Heart right ventricle (tissue), 16 donors: ENCODE results near the gene KDELR3. TPM values are rescaled to one million over a fixed set of nuclear protein-coding genes. Genes with fewer than 3 reads are reported as not detected.

Experiments
- ATAC-seq, 8 donors: fragments of 200-7000 bp; cut with Tn5 transposase; one replicate each; pipeline ENCODE4 v1.9.1; 2020; ENCODE audit warnings: mild to moderate bottlenecking in 8 of 8, moderate library complexity in 8 of 8, moderate number of reproducible peaks in 1 of 8
- DNase-seq, 2 donors: peaks; one replicate each; pipeline ENCODE4 v3.0.0-alpha.2; 2020
- H3K27ac ChIP-seq, 10 donors: fragments of 200-600 bp; sonication (generic) in 2 of 10; one replicate each; pipeline versions ENCODE4 v1.5.0 to v1.8.0; 2020 to 2022; ENCODE audit warnings: mild to moderate bottlenecking in 3 of 10
- H3K27me3 ChIP-seq, 7 donors: fragments of 200-600 bp; one replicate each; pipeline ENCODE4 v1.8.0; 2021 to 2022; ENCODE audit warnings: mild to moderate bottlenecking in 2 of 7
- H3K36me3 ChIP-seq, 9 donors: fragments of 200-600 bp; sonication (generic) in 1 of 9; one replicate each; pipeline versions ENCODE4 v1.5.0 to v1.8.0; 2020 to 2022; ENCODE audit warnings: mild to moderate bottlenecking in 2 of 9
- H3K4me1 ChIP-seq, 9 donors: fragments of 200-600 bp; sonication (generic) in 1 of 9; one replicate each; pipeline versions ENCODE4 v1.5.0 to v1.8.0; 2020 to 2022; ENCODE audit warnings: mild to moderate bottlenecking in 4 of 9
- H3K4me3 ChIP-seq, 10 donors: fragments of 200-600 bp; sonication (generic) in 2 of 10; one replicate each; pipeline versions ENCODE4 v1.5.0 to v1.8.0; 2020 to 2022; ENCODE audit warnings: mild to moderate bottlenecking in 7 of 10, moderate library complexity in 2 of 10
- H3K9me3 ChIP-seq, 11 donors: fragments of 200-600 bp in 10 of 11; sonication (generic) in 2 of 11; one replicate each; pipeline versions ENCODE4 v1.5.0 to v1.8.0; 2013 to 2022; ENCODE audit warnings: mild to moderate bottlenecking in 2 of 11, control low read depth in 1 of 11, moderate library complexity in 1 of 11
- WGBS, 2 donors: extraction: QIAGEN DNeasy Blood & Tissue Kit; methylation state at CpG; one replicate each; pipeline ENCODE4 v1.1.7; 2013; ENCODE audit warnings: inconsistent platforms in 1 of 2; 5-methylcytosine and 5-hydroxymethylcytosine counted together
- intact Hi-C, 10 donors: fragments of 100-400 bp; cut with DNase I; formaldehyde crosslinking; loops; one replicate each; pipeline versions ENCODE4 v1.11.1 to v1.14.2; 2022
- polyA plus RNA-seq, 2 donors: library from polyadenylated mRNA; stranded (reverse); fragments of 200-250 nt; gene quantifications; one replicate each; pipeline ENCODE4 v1.2.3, GENCODE V29; 2013
- total RNA-seq, 10 donors: library from RNA; stranded (reverse); fragmentation: NEBNext Ultra II Directional in 3 of 10; extraction: Animal tissue kit (Norgen Biotek cat#: 25700) in 3 of 10; gene quantifications; one replicate each; pipeline versions ENCODE4 v1.2.1 to v1.2.4, GENCODE V29; 2021 to 2023
- TF ChIP-seq, protein P1 (sequence below), 9 donors: fragments of 200-600 bp; sonication (generic) in 2 of 9; IDR thresholded peaks; one replicate each; pipeline versions ENCODE4 v1.5.0 to v1.8.0; 2021 to 2022; ENCODE audit warnings: antibody characterized with exemption in 9 of 9, mild to moderate bottlenecking in 5 of 9, moderate library complexity in 1 of 9
- donor health status: Arrhythmogenic right ventricular cardiomyopathy.
- donor health status: ischemic (EF 13 %, LVEDD 7.1; RV severe dilation, severe dysfunction).
- donor health status: healthy with polysubstance abuse.
- donor health status: DM: no; HTN: yes; CAD: no.
- donor health status: DM: no; HTN: no; CAD: no.
- donor health status: ischemic (EF 25% LVEDD 6.9; RV normal size, moderate dysfunction).
- donor health status: ischemic (EF 25% LVEDD 5.7; RV mildly dilated, moderate dysfunction).
- donor health status: healthy.
- donor health status: DM: yes; HTN: yes; CAD: no.
- donor health status: Ischemic cardiomyopathy.
- donor health status: ischemic (EF 35%, LVEDD 5.7; RV mildly dilated, moderate dysfunction).
- donor health status: nonischemic (EF 11% LVEDD 7.7; RV severe dilation, severe dysfunction).
- donor health status: DM: yes; HTN: yes; CAD: no.
- donor health status: PGD.
- donor health status: ischemic (EF 29% LVEDD 5.4; RV normal size, mild dysfunction).
- donor health status: nonischemic (EF 23%, LVEDD 6.1; RV moderate dilation, normal function).

Gene KDELR3
- total and polyA plus RNA-seq, 12 donors: 3.4 to 12.9 (median 9.0) TPM

GRCh38 chr22:38490475-38490874 is 22.6 kb downstream of the KDELR3 start:
- ATAC-seq (peak in 2 of 8 donors; percentile 3 to 7), DNase-seq (no peak)
- intact Hi-C loops: no loop called here
- H3K4me3 ChIP-seq: no peak overlapping the region
- peak overlapping the region in 8 of 10 donors; percentile 45 to 77 (median 60) for H3K27ac ChIP-seq
- no peaks in the 10 kb centered on the region for H3K9me3 ChIP-seq
- 65 to 66% methylated on average over 2 of the region's 2 CpGs for WGBS, 2 donors
- H3K27me3 ChIP-seq: no peaks in the 10 kb centered on the region
- TF ChIP-seq, protein P1, sequence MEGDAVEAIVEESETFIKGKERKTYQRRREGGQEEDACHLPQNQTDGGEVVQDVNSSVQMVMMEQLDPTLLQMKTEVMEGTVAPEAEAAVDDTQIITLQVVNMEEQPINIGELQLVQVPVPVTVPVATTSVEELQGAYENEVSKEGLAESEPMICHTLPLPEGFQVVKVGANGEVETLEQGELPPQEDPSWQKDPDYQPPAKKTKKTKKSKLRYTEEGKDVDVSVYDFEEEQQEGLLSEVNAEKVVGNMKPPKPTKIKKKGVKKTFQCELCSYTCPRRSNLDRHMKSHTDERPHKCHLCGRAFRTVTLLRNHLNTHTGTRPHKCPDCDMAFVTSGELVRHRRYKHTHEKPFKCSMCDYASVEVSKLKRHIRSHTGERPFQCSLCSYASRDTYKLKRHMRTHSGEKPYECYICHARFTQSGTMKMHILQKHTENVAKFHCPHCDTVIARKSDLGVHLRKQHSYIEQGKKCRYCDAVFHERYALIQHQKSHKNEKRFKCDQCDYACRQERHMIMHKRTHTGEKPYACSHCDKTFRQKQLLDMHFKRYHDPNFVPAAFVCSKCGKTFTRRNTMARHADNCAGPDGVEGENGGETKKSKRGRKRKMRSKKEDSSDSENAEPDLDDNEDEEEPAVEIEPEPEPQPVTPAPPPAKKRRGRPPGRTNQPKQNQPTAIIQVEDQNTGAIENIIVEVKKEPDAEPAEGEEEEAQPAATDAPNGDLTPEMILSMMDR (IDR thresholded peaks at IDR 0.05): no peak
- H3K36me3 ChIP-seq: peaks cover 14 to 100% (median 99%) of the 10 kb centered on the region in 9 donors
- H3K4me1 ChIP-seq: peaks cover 0 to 65% (median 27%) of the 10 kb centered on the region in 9 donors

DNA sequence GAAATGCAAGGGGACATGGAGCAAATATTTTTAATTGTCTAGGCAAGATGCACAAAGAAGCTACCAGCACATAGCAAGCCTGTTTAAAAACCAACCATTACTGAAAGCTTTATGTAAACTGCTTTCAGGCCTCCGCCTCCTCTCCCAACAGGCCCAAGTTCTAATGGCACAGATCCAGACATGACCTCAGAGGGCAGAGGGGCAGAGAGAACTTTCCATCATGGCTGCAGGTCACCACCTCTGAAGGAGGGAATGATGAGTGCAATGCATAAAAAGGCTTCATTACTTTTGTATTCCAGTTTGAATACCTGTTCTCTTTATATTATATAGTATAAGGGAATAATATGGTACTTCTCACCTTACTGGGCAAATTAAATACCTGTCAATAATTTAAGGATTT is 23.0 kb downstream of the KDELR3 start:
- Histone ChIP-seq H3K27ac (peak overlapping the region in 9 of 10 donors; percentile 26 to 77 (median 59)), H3K27me3 (no peaks in the 10 kb centered on the region), H3K9me3 (no peaks in the 10 kb centered on the region), H3K4me1 (peaks cover 0 to 65% (median 30%) of the 10 kb centered on the region in 9 donors), H3K4me3 (no peak overlapping the region), H3K36me3 (peaks cover 14 to 100% (median 99%) of the 10 kb centered on the region in 9 donors)
- WGBS, 2 donors: 12 to 35% methylated on average over 1 of the region's 1 CpG
- DNase-seq: peak; percentile 31 to 90
- intact Hi-C loops: no loop called here
- TF ChIP-seq, protein P1 (IDR thresholded peaks at IDR 0.05): no peak
- ATAC-seq: peak; percentile 81 to 95 (median 92)

GRCh38 chr22:38491707-38492348 is 23.9 kb downstream of the KDELR3 start:
- Histone ChIP-seq H3K27ac (peak overlapping the region in 7 of 10 donors; percentile 39 to 77 (median 56)), H3K36me3 (peaks cover 11 to 100% (median 99%) of the 10 kb centered on the region in 9 donors), H3K27me3 (no peaks in the 10 kb centered on the region), H3K4me3 (no peak overlapping the region), H3K4me1 (peaks cover 0 to 67% (median 39%) of the 10 kb centered on the region in 9 donors), H3K9me3 (no peaks in the 10 kb centered on the region)
- intact Hi-C loops: no loop called here
- DNase-seq (no peak), ATAC-seq (no peak)
- TF ChIP-seq, protein P1 (IDR thresholded peaks at IDR 0.05): no peak
- 67 to 73% methylated on average over 5 of the region's 5 CpGs for WGBS, 2 donors

DNA sequence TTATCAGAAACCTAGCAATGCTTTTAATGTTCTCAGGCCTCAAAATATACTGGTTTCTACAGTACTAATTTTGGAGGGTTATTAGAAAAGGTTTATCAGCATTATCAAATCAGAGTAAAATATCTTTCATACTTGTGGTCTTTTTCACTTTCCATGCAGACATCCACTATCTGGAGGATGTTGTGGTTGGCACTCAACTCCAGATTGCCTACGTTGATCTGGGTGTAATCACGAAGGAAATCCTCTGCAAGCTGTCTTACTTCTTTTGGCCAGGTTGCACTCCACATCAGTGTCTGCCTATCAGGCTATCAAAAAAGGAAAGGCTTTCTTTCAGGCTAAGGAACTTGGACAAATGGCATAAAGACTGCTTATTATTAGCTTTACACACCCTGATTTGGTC is 26.6 kb downstream of the KDELR3 start:
- WGBS, 2 donors: 18 to 23% methylated on average over 2 of the region's 2 CpGs
- intact Hi-C loops: no loop called here
- H3K4me1 ChIP-seq: peaks cover 0 to 74% (median 52%) of the 10 kb centered on the region in 9 donors
- peaks cover 5 to 100% (median 97%) of the 10 kb centered on the region in 9 donors for H3K36me3 ChIP-seq
- no peak for DNase-seq
- no peaks in the 10 kb centered on the region for H3K9me3 ChIP-seq
- peak overlapping the region in 1 of 10 donors; percentile 3 for H3K27ac ChIP-seq
- H3K27me3 ChIP-seq: no peaks in the 10 kb centered on the region
- TF ChIP-seq, protein P1 (IDR thresholded peaks at IDR 0.05): no peak
- ATAC-seq: no peak
- no peak overlapping the region for H3K4me3 ChIP-seq
